GM13977 (cell line): ENCODE measurements around the gene OR10G2.

Experiments
- DNase-seq: peaks from one replicate; pipeline ENCODE4 v3.0.0; 2012; ENCODE audit warnings: low spot score
- in situ Hi-C: fragments of 300-500 bp; cut with MboI; formaldehyde crosslinking; loops from one replicate; pipeline ENCODE4 v1.12.0; 2022; ENCODE audit warnings: low sequenced_read_pairs, low pct_unique_long_range_greater_than_20kb, mixed read lengths, inconsistent platforms; ENCODE audit not compliant: unreplicated experiment
- TF ChIP-seq, protein P1 (sequence below): IDR thresholded peaks from 2 replicates; pipeline ENCODE4 v1.5.1; 2012; ENCODE audit warnings: mild to moderate bottlenecking, control low read depth; ENCODE audit not compliant: insufficient read depth; ENCODE audit errors: extremely low read depth, missing control alignments

Gene OR10G2

GRCh38 chr14:21669284-21669683, 34.5 kb upstream of the OR10G2 start:
- TF ChIP-seq, protein P1, sequence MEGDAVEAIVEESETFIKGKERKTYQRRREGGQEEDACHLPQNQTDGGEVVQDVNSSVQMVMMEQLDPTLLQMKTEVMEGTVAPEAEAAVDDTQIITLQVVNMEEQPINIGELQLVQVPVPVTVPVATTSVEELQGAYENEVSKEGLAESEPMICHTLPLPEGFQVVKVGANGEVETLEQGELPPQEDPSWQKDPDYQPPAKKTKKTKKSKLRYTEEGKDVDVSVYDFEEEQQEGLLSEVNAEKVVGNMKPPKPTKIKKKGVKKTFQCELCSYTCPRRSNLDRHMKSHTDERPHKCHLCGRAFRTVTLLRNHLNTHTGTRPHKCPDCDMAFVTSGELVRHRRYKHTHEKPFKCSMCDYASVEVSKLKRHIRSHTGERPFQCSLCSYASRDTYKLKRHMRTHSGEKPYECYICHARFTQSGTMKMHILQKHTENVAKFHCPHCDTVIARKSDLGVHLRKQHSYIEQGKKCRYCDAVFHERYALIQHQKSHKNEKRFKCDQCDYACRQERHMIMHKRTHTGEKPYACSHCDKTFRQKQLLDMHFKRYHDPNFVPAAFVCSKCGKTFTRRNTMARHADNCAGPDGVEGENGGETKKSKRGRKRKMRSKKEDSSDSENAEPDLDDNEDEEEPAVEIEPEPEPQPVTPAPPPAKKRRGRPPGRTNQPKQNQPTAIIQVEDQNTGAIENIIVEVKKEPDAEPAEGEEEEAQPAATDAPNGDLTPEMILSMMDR: no peak
- no peak for DNase-seq
- in situ Hi-C loops: no loop called here

DNA sequence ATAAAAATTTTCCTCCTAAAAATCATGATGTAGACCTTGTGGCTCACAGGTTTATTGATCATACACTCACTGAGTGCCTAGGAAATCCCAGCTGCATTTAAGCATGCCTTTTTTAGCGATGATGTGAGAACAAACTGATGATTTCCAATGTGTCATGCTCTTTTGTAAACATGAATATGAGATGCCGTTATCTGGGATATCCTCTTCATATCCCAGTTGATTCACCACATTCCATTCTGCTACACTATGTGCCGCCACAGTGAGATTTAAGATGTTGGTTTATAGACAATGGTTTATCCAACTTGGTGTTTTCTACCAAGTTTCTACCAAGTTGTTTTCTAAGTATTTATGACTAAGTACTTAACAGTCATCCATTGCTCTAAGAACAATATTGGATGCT, 33.6 kb upstream of the OR10G2 start:
- in situ Hi-C loops: no loop called here
- TF ChIP-seq, protein P1: no peak
- no peak for DNase-seq

DNA sequence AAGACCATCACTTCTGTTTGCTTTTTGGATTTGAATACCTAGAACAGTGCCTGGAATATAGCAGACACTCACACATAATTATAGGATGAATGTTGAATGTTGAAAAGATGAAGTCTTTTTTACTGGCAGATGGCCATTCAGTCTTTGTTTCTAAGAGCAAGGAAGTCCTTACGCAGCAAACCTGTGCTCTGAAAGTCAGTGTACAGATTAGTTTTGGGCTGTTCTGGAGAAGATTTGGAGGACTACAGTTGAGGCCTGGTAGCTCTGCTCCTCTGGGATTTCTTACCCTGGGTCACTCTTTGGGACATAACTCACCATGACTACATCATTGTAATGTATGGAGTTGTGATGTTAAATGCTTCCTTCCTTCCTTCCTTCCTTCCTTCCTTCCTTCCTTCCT, 22.2 kb upstream of the OR10G2 start:
- in situ Hi-C loops: no loop called here
- TF ChIP-seq, protein P1: no peak

GRCh38 chr14:21654215-21654614, 19.5 kb upstream of the OR10G2 start:
- in situ Hi-C loops: no loop called here
- TF ChIP-seq, protein P1: no peak
- no peak for DNase-seq

More for the DNA sequence above, 22.2 kb upstream of the OR10G2 start:
- no peak for DNase-seq

DNA sequence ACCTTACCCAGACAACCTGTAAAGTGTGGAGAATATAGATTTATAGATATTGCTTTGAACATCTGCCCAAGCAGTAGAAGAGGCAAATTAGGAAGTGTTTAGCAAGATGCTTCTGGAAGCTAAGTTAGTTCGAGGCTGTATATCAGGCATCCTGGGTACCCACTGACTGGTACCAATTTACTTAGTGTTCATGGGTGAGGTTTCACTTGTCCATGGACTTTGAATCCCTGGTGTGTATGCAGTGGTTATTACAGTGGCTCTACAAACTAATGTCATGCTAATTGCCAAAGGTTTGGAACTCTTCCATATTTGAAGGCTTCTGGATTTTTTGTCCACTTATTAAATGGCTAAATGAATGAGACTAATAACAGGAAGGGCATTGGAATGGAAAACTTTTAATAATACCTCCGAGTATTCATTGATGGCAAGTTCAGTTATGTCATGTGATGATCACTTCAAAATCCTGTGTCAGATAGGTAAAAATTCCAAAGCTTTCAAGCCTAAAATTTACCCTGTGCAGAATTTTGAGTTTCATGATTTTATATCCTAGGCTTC, 18.7 kb upstream of the OR10G2 start, which contains the start of gene OR4E2:
OR4E2 (plus strand) TSS at position 505 of the 555 bp plus-strand sequence. CDS start 11,248 bp downstream, outside the sequence.
- in situ Hi-C loops: no loop called here
- TF ChIP-seq, protein P1: no peak
- no peak for DNase-seq

- TF ChIP-seq, protein P1: no peak
- in situ Hi-C loops: no loop called here
- DNase-seq: no peak
Observed at GRCh38 chr14:21652209-21652808, 17.6 kb upstream of the OR10G2 start.
